ENCODE results near the gene MKNK2. TPM values are rescaled to one million over a fixed set of nuclear protein-coding genes. Genes with fewer than 3 reads are reported as not detected.

The MKNK2 gene
- total and polyA plus RNA-seq, 10 of the 15 experiments (the other 5 are each of a cell fraction or from before 2014, with no cell fraction given): 9.6 to 365 (median 69.9) TPM

GRCh38 chr19:2096034-2096479 lies 45.0 kb upstream of the MKNK2 start, which contains the start of gene MOB3A:
Gene MOB3A (minus strand): TSS chr19:2096326. CDS start chr19:2078560, 17,766 bp downstream.
- Histone ChIP-seq H3K4me1 (ENCODE audit: control insufficient read depth, insufficient read depth, low read length) (peaks cover 21% of the 10 kb centered on the region), H3K27ac (ENCODE audit: control insufficient read depth, insufficient read depth) (peak within 1 kb of the TSS; percentile 93), H3K9ac (ENCODE audit: control insufficient read depth, insufficient read depth, low read length) (peak within 1 kb of the TSS; percentile 83), H2AFZ (ENCODE audit: control insufficient read depth, low read depth, low read length) (peak within 1 kb of the TSS; percentile 69), H4K20me1 (ENCODE audit: control insufficient read depth, insufficient read depth) (no peaks in the 10 kb centered on the region), H3K9me3 (replicated peaks; ENCODE audit: control insufficient read depth, insufficient read depth, low read length) (no peaks in the 10 kb centered on the region), H3K4me2 (ENCODE audit: control insufficient read depth, insufficient read depth) (peak within 1 kb of the TSS; percentile 88), H3K4me3 (peak within 1 kb of the TSS; percentile 93), H3K79me2 (ENCODE audit: control insufficient read depth, insufficient read depth, low read length) (peaks cover 55% of the 10 kb centered on the region), H3K36me3 (ENCODE audit: control insufficient read depth in 2 of 2, insufficient read depth in 2 of 2, low read length in 1 of 2) (peaks cover 3 to 15% of the 10 kb centered on the region in 2 experiments; a peak in 3 of 4 replicates), H3K27me3 (replicated peaks in 1 of 2; ENCODE audit: control insufficient read depth in 2 of 2, insufficient read depth in 2 of 2, low read length in 1 of 2) (no peaks in the 10 kb centered on the region)
- DNase-seq (ENCODE audit: low read depth, low spot score) (no peak), FAIRE-seq (no peak), ATAC-seq (peak; percentile 49)
- CTCF ChIA-PET: interaction anchor here (1.4 to 3.1 kb wide), 2 partner anchors 27 to 47 kb away, joined by 3 to 7 read pairs; no protein-coding TSS in a partner anchor
- RAD21 ChIA-PET (ENCODE audit: unreplicated experiment): interaction anchor here (0.9 to 4.9 kb wide), 2 partner anchors 9 to 13 kb away, joined by 5 to 31 read pairs; no protein-coding TSS in a partner anchor
- in situ Hi-C loops (cut with MboI) (no loop called here), intact Hi-C loops (cut with micrococcal nuclease; ENCODE audit: unreplicated experiment) (loop anchor here (10.0 kb wide), 3 partner anchors 139 to 191 kb away; partner anchors contain the start of genes ADAT3, PLEKHJ1, SCAMP4 and SF3A2)
- no TSS peak for BruUV-seq (replicated peaks)
- WGBS (ENCODE audit: insufficient coverage, insufficient replicate concordance, low lambda C conversion rate, missing lambda C conversion rate): under 1% methylated on average over 50 of the region's 56 CpGs
- SMC1A ChIA-PET (ENCODE audit: uncharacterized antibody, unreplicated experiment): interaction anchor here (1.9 to 5.1 kb wide), 2 partner anchors 13 to 44 kb away, joined by 7 to 43 read pairs; no protein-coding TSS in a partner anchor
- POLR2A ChIA-PET: interaction anchor here (1.5 to 7.8 kb wide), 4 partner anchors 13 to 232 kb away, joined by 4 to 110 read pairs (median 48); partner anchors contain the start of gene MKNK2
- TF ChIP-seq ZNF24 (IDR thresholded peaks at IDR 0.05) (peak; percentile 51; the same call in 1 of the 2 replicates), POU2F2 (IDR thresholded peaks at IDR 0.05; ENCODE audit: borderline replicate concordance, low read depth, low read length) (peak; percentile 35; the same call in 1 of the 3 replicates), MTA3 (IDR thresholded peaks at IDR 0.05; ENCODE audit: borderline replicate concordance, low read length) (no peak), ZBTB40 (IDR thresholded peaks at IDR 0.05; ENCODE audit: borderline replicate concordance) (no peak), SUZ12 (IDR thresholded peaks at IDR 0.05; ENCODE audit: unreplicated experiment) (no peak), ZBTB4 (CRISPR knock-in tag; IDR thresholded peaks at IDR 0.05) (no peak), NR2F1 (conservative IDR thresholded peaks at IDR 0.05) (peak; percentile 89), IKZF1 (conservative IDR thresholded peaks at IDR 0.05) (peak; percentile 96), ZNF384 (IDR thresholded peaks at IDR 0.05; ENCODE audit: borderline replicate concordance, low read depth, low read length) (no peak), NFXL1 (IDR thresholded peaks at IDR 0.05; ENCODE audit: borderline replicate concordance) (no peak; the same call in 1 of the 2 replicates), FOS (IDR thresholded peaks at IDR 0.05; ENCODE audit: borderline replicate concordance, extremely low read depth, insufficient read length) (no peak), ZZZ3 (IDR thresholded peaks at IDR 0.05; ENCODE audit: control insufficient read depth, insufficient read length, low read depth) (no peak), HSF1 (IDR thresholded peaks at IDR 0.05; ENCODE audit: low read depth, low read length) (0 out of 2 replicates have a peak, but pooled peaks have one; percentile 33), SUPT20H (IDR thresholded peaks at IDR 0.05; ENCODE audit: borderline replicate concordance, control insufficient read depth, low read depth, low read length) (no peak), SIN3A (IDR thresholded peaks at IDR 0.05; ENCODE audit: low read depth, low read length) (peak; percentile 90)
